ENCODE measurements around the gene ZNF521.

ZNF521 gene

DNA sequence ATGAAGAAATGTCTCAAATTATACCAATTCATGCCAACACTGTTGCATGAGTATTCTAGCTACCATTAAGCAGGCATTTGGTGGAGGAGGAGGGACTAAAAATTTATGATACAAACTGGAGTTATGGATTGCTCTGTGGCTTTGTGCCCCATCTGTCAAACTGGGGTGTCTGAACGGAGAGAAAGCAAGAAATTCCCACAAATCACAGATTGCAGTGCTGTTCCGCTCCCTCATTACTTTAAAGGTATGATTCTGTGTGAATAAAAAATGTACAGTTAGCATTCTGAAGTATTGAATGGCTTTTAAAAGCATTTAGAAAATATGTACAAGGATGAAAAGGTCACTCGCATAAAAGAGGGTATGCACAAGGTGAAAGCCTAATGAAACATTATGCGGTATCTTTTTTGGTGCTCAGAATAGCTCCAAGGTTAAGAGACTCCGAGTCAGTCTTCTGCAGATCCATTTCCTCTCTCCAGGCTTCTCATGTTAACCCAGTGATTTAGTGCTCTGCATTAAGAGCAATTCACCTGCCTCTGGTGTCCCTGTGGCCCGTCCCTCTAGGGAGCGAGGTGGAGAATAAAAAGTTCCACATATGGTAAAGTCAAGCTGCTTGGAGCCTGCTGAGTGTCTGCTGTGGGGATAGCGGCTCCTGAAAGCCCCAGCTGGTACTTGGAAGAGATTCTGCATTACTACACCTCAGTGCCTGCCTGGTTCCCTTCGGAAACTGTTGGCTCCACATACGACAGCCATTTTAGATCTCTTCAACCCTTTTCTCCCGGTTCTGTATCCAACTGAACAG lies 184.2 kb downstream of the ZNF521 start:
- H4K8ac ChIP-seq (ENCODE audit: low read depth, low read length) = no peak overlapping the region
- H2AFZ ChIP-seq (ENCODE audit: insufficient read depth, low read length, poor library complexity) = no peak overlapping the region
- H3K27ac ChIP-seq (ENCODE audit: low read depth, low read length) = no peak overlapping the region
- H3K4ac ChIP-seq (ENCODE audit: low read depth, low read length) = no peak overlapping the region
- no CpG with 5 or more reads among the region's 11 CpGs for WGBS (ENCODE audit: extremely low coverage, insufficient coverage, insufficient read length)
- H4K12ac ChIP-seq (ENCODE audit: low read depth, low read length) = no peak overlapping the region
- no peak overlapping the region for H3K4me3 ChIP-seq (ENCODE audit: low read depth, low read length)
- no peaks in the 10 kb centered on the region for H3K4me1 ChIP-seq (ENCODE audit: control insufficient read depth in 1 of 2, insufficient read depth in 2 of 2, low read length in 2 of 2)
- no peak overlapping the region for H4K91ac ChIP-seq (ENCODE audit: low read depth, low read length)
- no peak overlapping the region for H2AK5ac ChIP-seq (ENCODE audit: low read length)
- H2BK120ac ChIP-seq (ENCODE audit: insufficient read depth, low read length, poor library complexity) = no peak overlapping the region
- H3K9me3 ChIP-seq (ENCODE audit: insufficient read depth, low read depth, low read length) = no peaks in the 10 kb centered on the region
- no peak overlapping the region for H3K9ac ChIP-seq (ENCODE audit: low read length)
- no peak overlapping the region for H3K14ac ChIP-seq (ENCODE audit: low read length)
- H3K4me2 ChIP-seq (ENCODE audit: low read length) = no peak overlapping the region
- no peaks in the 10 kb centered on the region for H3K79me1 ChIP-seq (ENCODE audit: low read length)
- H2BK12ac ChIP-seq (ENCODE audit: low read length) = no peak overlapping the region
- no peaks in the 10 kb centered on the region for H3K27me3 ChIP-seq (ENCODE audit: insufficient read depth, low read length)
- no peak overlapping the region for H3K23ac ChIP-seq (ENCODE audit: low read length)
- H2BK5ac ChIP-seq (ENCODE audit: low read depth, low read length, poor library complexity) = no peak overlapping the region
- no peak overlapping the region for H3K18ac ChIP-seq (ENCODE audit: low read length)
- peaks cover 3 to 14% of the 10 kb centered on the region in 2 experiments for H3K36me3 ChIP-seq (ENCODE audit: control insufficient read depth in 1 of 2, insufficient read depth in 2 of 2, low read length in 2 of 2)
- DNase-seq = no peak
- no peaks in the 10 kb centered on the region for H3K79me2 ChIP-seq (ENCODE audit: control insufficient read depth, insufficient read depth, low read length, poor library complexity)

GRCh38 chr18:25166113-25166512 lies 185.9 kb downstream of the ZNF521 start:
- WGBS (ENCODE audit: extremely low coverage, insufficient coverage, insufficient read length) = no CpG with 5 or more reads among the region's 1 CpG

GRCh38 chr18:25164848-25165811 lies 186.8 kb downstream of the ZNF521 start:
- Histone ChIP-seq H3K4me2 (ENCODE audit: low read length) (no peak overlapping the region), H3K79me2 (ENCODE audit: control insufficient read depth, insufficient read depth, low read length, poor library complexity) (no peaks in the 10 kb centered on the region), H2AK5ac (ENCODE audit: low read length) (no peak overlapping the region), H4K12ac (ENCODE audit: low read depth, low read length) (no peak overlapping the region), H3K4ac (ENCODE audit: low read depth, low read length) (no peak overlapping the region), H2BK120ac (ENCODE audit: insufficient read depth, low read length, poor library complexity) (no peak overlapping the region), H3K9me3 (ENCODE audit: insufficient read depth, low read depth, low read length) (no peaks in the 10 kb centered on the region), H4K91ac (ENCODE audit: low read depth, low read length) (no peak overlapping the region), H4K8ac (ENCODE audit: low read depth, low read length) (no peak overlapping the region), H2BK12ac (ENCODE audit: low read length) (no peak overlapping the region), H3K27me3 (ENCODE audit: insufficient read depth, low read length) (no peaks in the 10 kb centered on the region), H3K18ac (ENCODE audit: low read length) (no peak overlapping the region), H3K9ac (ENCODE audit: low read length) (no peak overlapping the region), H3K79me1 (ENCODE audit: low read length) (no peaks in the 10 kb centered on the region), H3K23ac (ENCODE audit: low read length) (no peak overlapping the region), H2BK5ac (ENCODE audit: low read depth, low read length, poor library complexity) (no peak overlapping the region), H3K36me3 (ENCODE audit: control insufficient read depth in 1 of 2, insufficient read depth in 2 of 2, low read length in 2 of 2) (peaks cover 5 to 18% of the 10 kb centered on the region in 2 experiments), H3K27ac (ENCODE audit: low read depth, low read length) (no peak overlapping the region), H3K4me1 (ENCODE audit: control insufficient read depth in 1 of 2, insufficient read depth in 2 of 2, low read length in 2 of 2) (no peaks in the 10 kb centered on the region), H3K4me3 (ENCODE audit: low read depth, low read length) (no peak overlapping the region), H2AFZ (ENCODE audit: insufficient read depth, low read length, poor library complexity) (no peak overlapping the region), H3K14ac (ENCODE audit: low read length) (no peak overlapping the region)
- WGBS (ENCODE audit: extremely low coverage, insufficient coverage, insufficient read length) = no CpG with 5 or more reads among the region's 10 CpGs
- DNase-seq = no peak

More at GRCh38 chr18:25166113-25166512, 185.9 kb downstream of the ZNF521 start:
- Histone ChIP-seq H3K27ac (ENCODE audit: low read depth, low read length) (no peak overlapping the region), H2BK5ac (ENCODE audit: low read depth, low read length, poor library complexity) (no peak overlapping the region), H3K4me2 (ENCODE audit: low read length) (no peak overlapping the region), H4K8ac (ENCODE audit: low read depth, low read length) (no peak overlapping the region), H4K12ac (ENCODE audit: low read depth, low read length) (no peak overlapping the region), H4K91ac (ENCODE audit: low read depth, low read length) (no peak overlapping the region), H3K36me3 (ENCODE audit: control insufficient read depth in 1 of 2, insufficient read depth in 2 of 2, low read length in 2 of 2) (peaks cover 3 to 14% of the 10 kb centered on the region in 2 experiments), H3K9ac (ENCODE audit: low read length) (no peak overlapping the region), H2BK120ac (ENCODE audit: insufficient read depth, low read length, poor library complexity) (no peak overlapping the region), H3K9me3 (ENCODE audit: insufficient read depth, low read depth, low read length) (no peaks in the 10 kb centered on the region), H3K23ac (ENCODE audit: low read length) (no peak overlapping the region), H3K4me1 (ENCODE audit: control insufficient read depth in 1 of 2, insufficient read depth in 2 of 2, low read length in 2 of 2) (no peaks in the 10 kb centered on the region), H3K4me3 (ENCODE audit: low read depth, low read length) (no peak overlapping the region), H2AFZ (ENCODE audit: insufficient read depth, low read length, poor library complexity) (no peak overlapping the region), H2BK12ac (ENCODE audit: low read length) (no peak overlapping the region), H3K18ac (ENCODE audit: low read length) (no peak overlapping the region), H3K79me2 (ENCODE audit: control insufficient read depth, insufficient read depth, low read length, poor library complexity) (no peaks in the 10 kb centered on the region), H3K79me1 (ENCODE audit: low read length) (no peaks in the 10 kb centered on the region), H3K4ac (ENCODE audit: low read depth, low read length) (no peak overlapping the region), H2AK5ac (ENCODE audit: low read length) (no peak overlapping the region), H3K14ac (ENCODE audit: low read length) (no peak overlapping the region), H3K27me3 (ENCODE audit: insufficient read depth, low read length) (no peaks in the 10 kb centered on the region)
- no peak for DNase-seq

- H4K91ac ChIP-seq (ENCODE audit: low read depth, low read length) = no peak overlapping the region
- no CpG with 5 or more reads among the region's 6 CpGs for WGBS (ENCODE audit: extremely low coverage, insufficient coverage, insufficient read length)
- H3K4me1 ChIP-seq (ENCODE audit: control insufficient read depth in 1 of 2, insufficient read depth in 2 of 2, low read length in 2 of 2) = no peaks in the 10 kb centered on the region
- H2BK12ac ChIP-seq (ENCODE audit: low read length) = no peak overlapping the region
- no peak overlapping the region for H3K4me2 ChIP-seq (ENCODE audit: low read length)
- no peaks in the 10 kb centered on the region for H3K79me1 ChIP-seq (ENCODE audit: low read length)
- H2BK5ac ChIP-seq (ENCODE audit: low read depth, low read length, poor library complexity) = no peak overlapping the region
- H3K18ac ChIP-seq (ENCODE audit: low read length) = no peak overlapping the region
- no peak overlapping the region for H3K23ac ChIP-seq (ENCODE audit: low read length)
- H4K8ac ChIP-seq (ENCODE audit: low read depth, low read length) = no peak overlapping the region
- no peak overlapping the region for H3K4me3 ChIP-seq (ENCODE audit: low read depth, low read length)
- H3K27ac ChIP-seq (ENCODE audit: low read depth, low read length) = no peak overlapping the region
- no peaks in the 10 kb centered on the region for H3K9me3 ChIP-seq (ENCODE audit: insufficient read depth, low read depth, low read length)
- no peaks in the 10 kb centered on the region for H3K79me2 ChIP-seq (ENCODE audit: control insufficient read depth, insufficient read depth, low read length, poor library complexity)
- no peak overlapping the region for H2AFZ ChIP-seq (ENCODE audit: insufficient read depth, low read length, poor library complexity)
- peaks cover 5 to 18% of the 10 kb centered on the region in 2 experiments for H3K36me3 ChIP-seq (ENCODE audit: control insufficient read depth in 1 of 2, insufficient read depth in 2 of 2, low read length in 2 of 2)
- no peak overlapping the region for H4K12ac ChIP-seq (ENCODE audit: low read depth, low read length)
- H3K14ac ChIP-seq (ENCODE audit: low read length) = no peak overlapping the region
- no peak overlapping the region for H2BK120ac ChIP-seq (ENCODE audit: insufficient read depth, low read length, poor library complexity)
- no peak overlapping the region for H2AK5ac ChIP-seq (ENCODE audit: low read length)
- no peak for DNase-seq
- H3K4ac ChIP-seq (ENCODE audit: low read depth, low read length) = no peak overlapping the region
- H3K27me3 ChIP-seq (ENCODE audit: insufficient read depth, low read length) = no peaks in the 10 kb centered on the region
- no peak overlapping the region for H3K9ac ChIP-seq (ENCODE audit: low read length)
Observed at GRCh38 chr18:25164211-25164847, 187.6 kb downstream of the ZNF521 start.
